Mesenchymal stem cell (in vitro differentiated cells and primary cell): Measurements from ENCODE around the gene COX19.
A peak's percentile ranks its signal among the peaks of the same experiment; 100 is the strongest.

Source experiments
- DNase-seq: peaks from one replicate; pipeline ENCODE4 v3.0.0-alpha.2; 2013
- H2AFZ ChIP-seq: one replicate; pipeline ENCODE4 v1.6.1; 2013; ENCODE audit warnings: low read depth, mild to moderate bottlenecking, control low read depth, inconsistent platforms, low read length, moderate library complexity
- H2AK5ac ChIP-seq: 2 replicates; pipeline ENCODE4 v1.6.1; 2013; ENCODE audit warnings: low read length, moderate library complexity, mild to moderate bottlenecking, inconsistent platforms; ENCODE audit not compliant: severe bottlenecking
- H2BK120ac ChIP-seq: one replicate; pipeline ENCODE4 v1.6.1; 2013; ENCODE audit warnings: low read depth, mild to moderate bottlenecking, inconsistent platforms, low read length, moderate library complexity
- H2BK12ac ChIP-seq, 2 experiments: one replicate each; pipeline ENCODE4 v1.6.1; 2013; ENCODE audit warnings: inconsistent platforms in 2 of 2, low read length in 2 of 2, mild to moderate bottlenecking in 2 of 2, moderate library complexity in 2 of 2, control low read depth in 1 of 2
- H2BK15ac ChIP-seq: one replicate; pipeline ENCODE4 v1.6.1; 2013; ENCODE audit warnings: mild to moderate bottlenecking, low read depth, inconsistent platforms; ENCODE audit not compliant: poor library complexity, severe bottlenecking
- H2BK5ac ChIP-seq: 2 replicates; pipeline ENCODE4 v1.6.1; 2013; ENCODE audit warnings: low read depth, mild to moderate bottlenecking, low read length, control low read depth, inconsistent platforms; ENCODE audit not compliant: poor library complexity, severe bottlenecking
- H3K14ac ChIP-seq, 2 experiments: one replicate each; pipeline ENCODE4 v1.6.1; 2013; ENCODE audit warnings: inconsistent platforms in 2 of 2, low read length in 2 of 2, control low read depth in 1 of 2, mild to moderate bottlenecking in 1 of 2, moderate library complexity in 1 of 2
- H3K18ac ChIP-seq, 2 experiments: one replicate each; pipeline ENCODE4 v1.6.1; 2013; ENCODE audit warnings: inconsistent platforms in 2 of 2, low read length in 2 of 2, control low read depth in 1 of 2, low read depth in 1 of 2, mild to moderate bottlenecking in 1 of 2
- H3K23ac ChIP-seq, 2 experiments: one replicate each; pipeline ENCODE4 v1.6.1; 2013; ENCODE audit warnings: inconsistent platforms in 2 of 2, low read length in 2 of 2, mild to moderate bottlenecking in 2 of 2, moderate library complexity in 2 of 2, control low read depth in 1 of 2
- H3K27ac ChIP-seq: 2 replicates; pipeline ENCODE4 v1.5.1; 2013; ENCODE audit warnings: mild to moderate bottlenecking, moderate library complexity, low read length, control low read depth, inconsistent platforms; ENCODE audit not compliant: poor library complexity, severe bottlenecking
- H3K27me3 ChIP-seq, 2 experiments: 2 replicates each; pipeline versions ENCODE4 v1.6.1 to v1.7.0; 2013; ENCODE audit warnings: low read length in 2 of 2, mild to moderate bottlenecking in 2 of 2, moderate library complexity in 2 of 2, control low read depth in 1 of 2, inconsistent platforms in 1 of 2; ENCODE audit not compliant: control insufficient read depth in 1 of 2, insufficient read depth in 1 of 2
- H3K36me3 ChIP-seq, 2 experiments: 2 replicates each; pipeline versions ENCODE4 v1.6.1 to v1.7.0; 2013; ENCODE audit warnings: low read length in 2 of 2, control low read depth in 1 of 2, inconsistent platforms in 1 of 2, low read depth in 1 of 2, mild to moderate bottlenecking in 1 of 2; ENCODE audit not compliant: insufficient read depth in 2 of 2, control insufficient read depth in 1 of 2
- H3K4ac ChIP-seq, 2 experiments: one replicate each; pipeline ENCODE4 v1.6.1; 2013; ENCODE audit warnings: inconsistent platforms in 2 of 2, low read length in 2 of 2, mild to moderate bottlenecking in 2 of 2, moderate library complexity in 2 of 2, control low read depth in 1 of 2, low read depth in 1 of 2
- H3K4me1 ChIP-seq: 2 replicates; pipeline ENCODE4 v1.6.1; 2013; ENCODE audit warnings: low read depth, low read length, control low read depth; ENCODE audit not compliant: control insufficient read depth, insufficient read depth
- H3K4me2 ChIP-seq: 2 replicates; pipeline ENCODE4 v1.6.1; 2013; ENCODE audit warnings: low read length, mild to moderate bottlenecking, inconsistent platforms; ENCODE audit not compliant: poor library complexity, severe bottlenecking
- H3K4me3 ChIP-seq, 2 experiments: 2 replicates each; pipeline versions ENCODE4 v1.5.1 to v1.7.0; 2013; ENCODE audit warnings: low read length in 2 of 2, mild to moderate bottlenecking in 2 of 2, control low read depth in 1 of 2, low read depth in 1 of 2; ENCODE audit not compliant: insufficient read depth in 1 of 2
- H3K79me1 ChIP-seq: replicated peaks from 2 replicates; pipeline ENCODE4 v1.6.1; 2013; ENCODE audit warnings: mild to moderate bottlenecking, control low read depth, low read length, inconsistent platforms; ENCODE audit not compliant: poor library complexity, severe bottlenecking
- H3K9ac ChIP-seq: 2 replicates; pipeline ENCODE4 v1.7.0; 2013; ENCODE audit warnings: mild to moderate bottlenecking, low read length, moderate library complexity
- H3K9me3 ChIP-seq: 2 replicates; pipeline ENCODE4 v1.7.0; 2013; ENCODE audit warnings: mild to moderate bottlenecking, low read length; ENCODE audit not compliant: control insufficient read depth
- H4K8ac ChIP-seq: one replicate; pipeline ENCODE4 v1.6.1; 2013; ENCODE audit warnings: inconsistent platforms, mild to moderate bottlenecking, low read length, moderate library complexity
- H4K91ac ChIP-seq: one replicate; pipeline ENCODE4 v1.6.1; 2013; ENCODE audit warnings: mild to moderate bottlenecking, low read length, inconsistent platforms
- WGBS: methylation state at CpG from one replicate; pipeline ENCODE4 v1.1.7; 2013; ENCODE audit warnings: mixed read lengths; 5-methylcytosine and 5-hydroxymethylcytosine counted together

COX19 gene

GRCh38 chr7:951881-952547 is 23.3 kb downstream of the COX19 start:
- Histone ChIP-seq H3K4me3 (no peak overlapping the region), H3K18ac (no peak overlapping the region), H3K4me1 (peaks cover 12% of the 10 kb centered on the region), H3K23ac (no peak overlapping the region), H3K36me3 (peaks cover 0 to 4% of the 10 kb centered on the region in 2 experiments), H3K4me2 (no peak overlapping the region), H3K4ac (no peak overlapping the region), H3K9ac (no peak overlapping the region), H2AFZ (no peak overlapping the region), H3K27ac (no peak overlapping the region), H2AK5ac (no peak overlapping the region), H2BK5ac (no peak overlapping the region), H3K79me1 (no peaks in the 10 kb centered on the region), H3K14ac (no peak overlapping the region), H2BK12ac (no peak overlapping the region), H3K9me3 (no peaks in the 10 kb centered on the region), H2BK120ac (no peak overlapping the region), H4K8ac (no peak overlapping the region), H2BK15ac (no peak overlapping the region), H3K27me3 (peaks cover 33 to 48% of the 10 kb centered on the region in 2 experiments), H4K91ac (no peak overlapping the region)
- DNase-seq = no peak
- WGBS = 90% methylated on average over 21 of the region's 21 CpGs

DNA sequence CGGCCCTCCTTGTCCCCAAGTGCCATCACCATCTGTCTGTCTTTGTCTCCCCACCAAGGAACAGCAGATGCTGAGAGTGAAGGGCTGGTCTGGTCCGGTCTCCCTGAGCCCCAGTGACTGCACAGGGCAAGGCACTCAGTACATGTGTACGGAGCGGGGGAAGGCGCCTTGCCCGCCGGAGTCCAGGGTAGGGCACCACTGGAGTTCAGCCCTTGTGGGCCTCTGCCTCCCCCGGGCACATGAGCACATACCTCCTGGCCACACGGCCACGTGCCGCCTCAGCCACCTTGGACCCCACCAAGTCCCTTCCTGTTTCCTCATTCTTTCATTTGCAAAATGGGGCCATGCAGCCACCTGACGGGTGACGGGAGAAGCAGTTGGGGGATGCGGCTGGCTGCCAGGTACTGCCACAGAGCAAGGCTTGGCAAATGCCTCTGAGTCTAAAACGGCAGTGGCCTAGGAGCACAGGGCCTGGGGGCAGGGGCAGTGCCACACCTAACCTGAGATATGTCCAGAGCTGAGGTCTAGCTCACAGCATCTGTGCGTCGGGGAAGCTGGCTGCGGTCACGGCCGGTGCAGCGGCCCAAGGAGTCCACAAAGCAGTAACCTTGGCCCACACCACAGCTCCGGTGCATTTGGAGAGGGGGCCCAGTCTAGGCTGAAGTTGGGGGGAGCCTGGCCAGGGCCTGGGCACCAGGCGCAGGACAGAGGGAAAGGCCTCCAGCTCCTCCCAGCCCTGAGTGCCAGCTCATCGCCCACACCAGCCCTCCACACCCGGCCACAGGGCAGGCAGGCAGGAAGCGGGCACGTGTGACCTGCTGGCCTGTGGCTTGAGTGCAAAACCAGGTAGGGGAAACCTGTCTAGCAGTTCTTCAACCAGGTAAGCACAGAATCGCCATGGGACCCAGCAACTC is 26.1 kb downstream of the COX19 start:
- Histone ChIP-seq H4K91ac (no peak overlapping the region), H3K9me3 (no peaks in the 10 kb centered on the region), H2BK15ac (no peak overlapping the region), H2BK12ac (no peak overlapping the region), H3K9ac (no peak overlapping the region), H2AFZ (no peak overlapping the region), H2BK5ac (no peak overlapping the region), H3K14ac (peak overlapping the region in 1 of 2 experiments; percentile 53), H3K27ac (no peak overlapping the region), H3K4ac (no peak overlapping the region), H2AK5ac (no peak overlapping the region), H4K8ac (no peak overlapping the region), H3K18ac (no peak overlapping the region), H3K4me3 (no peak overlapping the region), H3K4me2 (no peak overlapping the region), H3K4me1 (peaks cover 13% of the 10 kb centered on the region), H2BK120ac (no peak overlapping the region), H3K36me3 (no peaks in the 10 kb centered on the region), H3K23ac (no peak overlapping the region), H3K27me3 (peaks cover 18 to 34% of the 10 kb centered on the region in 2 experiments), H3K79me1 (no peaks in the 10 kb centered on the region)
- DNase-seq = no peak
- 86% methylated on average over 28 of the region's 28 CpGs for WGBS

- H3K36me3 ChIP-seq = no peaks in the 10 kb centered on the region
- no peak overlapping the region for H2BK120ac ChIP-seq
- H3K18ac ChIP-seq = no peak overlapping the region
- H3K9me3 ChIP-seq = no peaks in the 10 kb centered on the region
- H2BK12ac ChIP-seq = no peak overlapping the region
- no peak overlapping the region for H3K14ac ChIP-seq
- H2AK5ac ChIP-seq = no peak overlapping the region
- H2AFZ ChIP-seq = no peak overlapping the region
- H2BK5ac ChIP-seq = no peak overlapping the region
- H3K27me3 ChIP-seq = peaks cover 7 to 21% of the 10 kb centered on the region in 2 experiments
- H3K79me1 ChIP-seq = no peaks in the 10 kb centered on the region
- no peak overlapping the region for H3K23ac ChIP-seq
- no peak overlapping the region for H3K4me3 ChIP-seq
- H3K4me1 ChIP-seq = peaks cover 7% of the 10 kb centered on the region
- no peak overlapping the region for H2BK15ac ChIP-seq
- whole genome bisulfite sequencing = 91% methylated on average over 37 of the region's 37 CpGs
- no peak for DNase-seq
- H3K4ac ChIP-seq = no peak overlapping the region
- H4K8ac ChIP-seq = no peak overlapping the region
- no peak overlapping the region for H3K27ac ChIP-seq
- no peak overlapping the region for H3K4me2 ChIP-seq
- H4K91ac ChIP-seq = no peak overlapping the region
- H3K9ac ChIP-seq = no peak overlapping the region
Observed at GRCh38 chr7:947391-948210, 27.7 kb downstream of the COX19 start.
